Glomerular endothelial cell (primary cell): Measurements from ENCODE around the gene SPZ1. TPM values are rescaled to one million over a fixed set of nuclear protein-coding genes. Genes with fewer than 3 reads are reported as not detected.
"Not testable (repeated sequence)": the region's sequence is repeated elsewhere in the genome, so short reads cannot be mapped to it uniquely, and the experiment has no call there.

Source experiments
- DNase-seq: peaks from one replicate; pipeline ENCODE4 v3.0.0-alpha.2; 2011; ENCODE audit warnings: low read depth, low spot score; ENCODE audit errors: extremely low read depth
- total RNA-seq: library from RNA; depleted of rRNA; stranded (reverse); fragments of >200 nt; gene quantifications from 2 replicates; pipeline ENCODE4 v1.2.3, GENCODE V29; 2015

The SPZ1 gene
- total RNA-seq, 1 donor from 2014 or later = not detected

- DNase-seq = no peak
Observed at GRCh38 chr5:80326468-80326867, 6.7 kb downstream of the SPZ1 start.

- DNase-seq = no peak
Observed at GRCh38 chr5:80337379-80337778, 17.6 kb downstream of the SPZ1 start.

GRCh38 chr5:80339116-80339515, 19.3 kb downstream of the SPZ1 start:
- DNase-seq = no peak

DNA sequence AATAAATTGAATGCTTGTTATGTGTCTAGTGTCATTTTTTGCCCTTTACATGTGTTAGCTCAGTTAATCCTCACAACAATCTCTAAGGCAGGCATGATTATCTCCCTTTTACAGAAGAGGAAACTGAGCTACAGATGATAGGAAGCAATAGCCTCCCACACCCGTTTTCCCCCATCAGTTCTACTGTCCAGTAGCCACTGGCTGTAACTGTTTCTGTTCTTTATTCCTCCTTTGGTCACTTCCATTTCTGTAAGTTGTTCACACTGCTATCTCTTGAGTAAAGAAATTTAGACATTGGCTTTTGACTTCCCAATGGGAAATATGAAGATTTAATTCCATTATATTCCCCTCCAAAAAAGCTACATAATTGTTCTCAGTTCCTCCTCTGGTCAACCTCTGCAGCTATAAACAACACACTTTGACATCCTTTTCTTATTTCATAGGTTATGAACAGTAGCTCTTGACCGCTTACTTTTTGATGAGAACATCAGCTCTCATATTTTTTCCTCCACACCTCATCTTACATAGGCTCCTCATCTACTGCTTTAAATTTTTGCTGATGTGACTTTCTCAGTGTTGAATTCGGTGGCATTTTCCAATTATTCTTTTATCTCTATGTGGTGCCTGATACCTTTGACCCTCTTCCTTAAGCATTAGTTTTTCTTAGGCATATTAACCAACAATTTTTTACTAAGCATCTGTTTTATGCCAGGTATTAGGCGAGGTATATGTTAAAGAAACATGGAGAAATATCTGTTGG, 21.4 kb downstream of the SPZ1 start:
- no peak for DNase-seq

DNA sequence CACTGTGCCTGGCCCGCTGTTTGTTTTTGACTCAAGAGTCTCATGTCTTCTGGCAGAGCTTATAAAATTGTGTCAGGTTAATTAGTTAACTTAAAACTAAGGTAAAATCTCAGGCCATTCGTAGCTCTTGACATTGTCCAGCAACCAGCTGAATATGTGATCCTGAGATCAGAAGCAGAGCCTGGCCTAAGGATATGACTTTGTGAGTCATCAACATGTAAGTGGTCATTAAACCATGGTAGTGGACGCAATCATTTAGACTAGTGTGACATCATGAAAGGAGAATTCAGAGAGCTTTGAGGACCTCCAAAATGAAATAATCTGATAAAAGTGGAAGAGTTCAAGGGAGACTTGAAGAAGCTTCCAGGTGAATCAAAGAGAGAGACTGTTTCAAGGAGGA, 23.3 kb downstream of the SPZ1 start:
- no peak for DNase-seq

- DNase-seq = no peak
Observed at GRCh38 chr5:80346055-80346454, 26.3 kb downstream of the SPZ1 start.

DNA sequence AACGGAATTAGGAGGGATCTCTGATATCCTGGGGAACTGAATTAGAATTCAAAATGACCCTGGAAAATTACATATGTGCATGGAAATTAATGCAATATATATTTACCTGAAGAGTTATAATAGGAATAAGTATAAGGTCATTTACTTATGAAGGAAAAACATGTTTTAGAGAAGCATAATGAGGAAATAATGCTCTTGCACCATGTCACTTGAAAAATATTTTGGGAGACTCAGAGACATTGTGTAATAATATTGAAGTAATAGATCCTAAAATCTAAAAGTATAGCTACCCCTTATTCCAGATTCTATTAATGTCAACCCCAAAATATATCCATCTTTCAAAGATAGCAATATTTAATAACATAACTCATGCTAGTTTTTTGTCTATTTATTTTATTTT, 28.4 kb downstream of the SPZ1 start:
- DNase-seq = no peak

DNA sequence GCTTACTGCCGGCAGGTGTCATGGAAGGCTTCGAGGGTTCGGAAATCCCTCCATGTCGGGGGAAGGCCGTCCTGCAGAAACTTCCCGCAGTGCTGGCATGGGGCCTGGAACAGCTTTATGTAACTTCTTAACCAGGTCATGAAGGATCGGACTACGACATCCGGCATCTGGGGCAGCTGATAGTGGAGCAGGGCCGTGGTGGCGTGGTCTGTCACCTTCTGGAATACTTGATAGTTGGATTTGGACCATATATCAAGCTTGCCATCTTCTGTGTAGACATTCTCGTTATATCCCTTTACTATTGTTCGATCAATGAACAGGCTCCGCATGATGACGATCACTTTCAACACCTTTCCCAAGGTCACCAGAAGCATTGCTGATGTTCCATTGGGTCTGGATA, 31.2 kb downstream of the SPZ1 start:
- DNase-seq = not testable (repeated sequence)

DNA sequence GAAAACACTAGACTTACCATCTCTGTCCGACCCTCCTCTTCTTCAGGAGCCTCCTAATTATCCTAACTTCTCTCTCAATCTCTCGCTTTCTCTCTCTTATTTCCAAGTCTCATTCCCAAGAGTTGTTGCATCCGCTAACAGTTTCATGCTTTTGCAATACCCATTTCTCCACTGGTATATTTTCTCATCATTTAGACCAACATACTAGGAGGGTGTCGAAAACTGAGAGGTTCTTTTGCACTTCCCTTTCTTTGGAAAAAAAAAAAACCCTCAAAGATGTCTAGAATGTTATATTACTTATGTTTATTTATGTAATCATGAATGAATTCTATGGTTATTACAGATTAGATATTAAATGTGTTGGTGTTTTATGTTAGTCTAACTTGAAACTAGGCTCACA, 35.9 kb downstream of the SPZ1 start:
- DNase-seq = no peak

DNA sequence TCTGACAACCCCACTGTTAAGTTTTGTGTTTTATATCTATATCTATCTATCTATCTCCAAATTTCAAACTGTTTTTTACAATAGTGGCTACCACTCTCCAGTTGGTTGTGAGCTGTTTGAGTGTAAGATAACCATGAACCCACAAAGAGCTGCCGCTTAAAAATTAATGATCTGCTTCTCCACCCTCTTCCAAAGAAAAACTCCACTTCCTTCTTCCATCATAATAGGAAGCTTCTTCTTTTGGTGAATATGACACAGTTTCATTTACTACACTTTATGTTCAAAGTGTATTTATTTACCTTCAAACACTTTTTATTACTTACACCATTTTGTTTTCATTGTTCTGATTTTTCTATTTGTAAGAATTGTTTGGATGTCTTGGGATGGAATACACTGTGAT, 37.9 kb downstream of the SPZ1 start:
- no peak for DNase-seq

DNA sequence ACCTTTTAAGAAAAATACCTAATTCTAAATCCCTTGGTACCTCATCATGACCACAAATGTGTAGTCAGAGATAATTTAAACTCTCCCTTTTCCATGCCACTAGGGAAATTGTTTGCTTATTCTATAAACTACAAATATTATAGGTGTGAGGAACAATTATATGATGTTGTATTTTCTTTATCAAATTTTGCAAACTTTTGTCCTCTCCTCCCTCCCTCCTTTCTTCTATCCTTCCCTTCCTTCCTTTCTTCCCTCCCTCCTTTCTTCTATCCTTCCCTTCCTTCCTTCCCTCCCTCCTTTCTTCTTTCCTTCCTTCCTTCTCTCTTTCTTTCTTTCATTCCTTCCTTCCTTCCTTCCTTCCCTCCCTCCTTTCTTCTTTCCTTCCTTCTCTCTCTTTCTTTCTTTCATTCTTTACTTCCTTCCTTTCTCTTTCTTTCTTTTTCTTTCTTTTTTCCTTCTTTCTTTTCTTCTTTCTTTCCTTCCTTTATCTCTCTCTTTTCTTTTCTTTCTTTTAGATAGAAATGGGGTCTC, 41.2 kb downstream of the SPZ1 start:
- DNase-seq = no peak

DNA sequence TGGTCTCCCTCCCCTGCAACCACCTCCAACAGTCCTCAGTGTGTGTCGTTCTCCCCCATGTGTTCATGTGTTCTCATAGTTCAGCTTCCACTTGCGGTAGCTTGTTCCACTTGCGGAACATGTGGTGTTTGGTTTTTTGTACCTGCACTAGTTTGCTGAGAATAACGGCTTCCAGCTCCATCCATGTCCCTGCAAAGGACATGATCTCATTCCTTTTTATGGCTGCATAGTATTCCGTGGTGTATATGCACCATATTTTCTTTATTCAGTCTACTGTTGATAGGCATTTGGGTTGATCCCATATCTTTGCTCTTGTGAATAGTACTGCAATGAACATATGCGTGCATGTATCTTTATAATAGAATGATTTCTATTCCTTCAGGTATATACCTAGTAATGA, 45.1 kb downstream of the SPZ1 start:
- no peak for DNase-seq

- DNase-seq = no peak
Observed at GRCh38 chr5:80368661-80369480, 49.1 kb downstream of the SPZ1 start.

DNA sequence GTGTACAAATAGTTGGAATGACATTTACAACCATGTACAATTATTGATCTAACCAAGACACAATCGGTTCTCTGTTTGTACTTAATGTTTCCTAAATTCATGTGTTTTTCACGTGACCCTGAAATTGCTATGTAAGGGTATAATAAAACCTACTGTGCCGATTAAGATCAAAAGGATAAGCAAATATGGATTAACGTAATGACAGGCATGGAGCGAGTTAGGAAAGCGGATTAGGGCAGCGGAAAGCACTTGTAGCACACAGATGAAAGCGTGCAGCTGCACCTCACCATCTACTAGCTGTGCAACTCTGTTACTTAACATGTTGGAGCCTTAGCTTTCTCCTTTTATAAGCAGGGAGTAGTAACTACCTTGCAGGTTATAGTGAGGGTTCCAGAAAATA, 49.7 kb downstream of the SPZ1 start:
- no peak for DNase-seq

GRCh38 chr5:80370390-80370789, 50.6 kb downstream of the SPZ1 start:
- no peak for DNase-seq

Other genes starting within 250 kb of the SPZ1 start
- 11.3 and 13.5 TPM in 2 replicates for gene SERINC5, start 64.0 kb upstream of the SPZ1 start, total RNA-seq
- gene ZFYVE16, start 88.1 kb downstream of the SPZ1 start, total RNA-seq = 18.0 and 24.4 TPM in 2 replicates
- 1.3 and 3.8 TPM in 2 replicates for gene FAM151B, start 168.1 kb downstream of the SPZ1 start, total RNA-seq